Panc1 (cell line): ENCODE results near the gene CYP11A1. TPM values are rescaled to one million over a fixed set of nuclear protein-coding genes. Genes with fewer than 3 reads are reported as not detected.
"Not testable (repeated sequence)": the region's sequence is repeated elsewhere in the genome, so short reads cannot be mapped to it uniquely, and the experiment has no call there.

Experiments used
- ATAC-seq: fragments of 200-7000 bp; cut with Tn5 transposase; 2 replicates; pipeline ENCODE4 v1.9.1; 2020; ENCODE audit warnings: mild to moderate bottlenecking, moderate library complexity
- BruUV-seq: library from RNA; stranded (reverse); fragments of 400-500 nt; replicated peaks from 2 replicates; lab custom pipeline; 2021; lab: Mats Ljungman, UMichigan
- CTCF ChIA-PET: fragments of 300-600 bp; sonication (Branson Sonifier 250); formaldehyde crosslinking; loops from one replicate; lab custom pipeline; 2022; ENCODE audit warnings: antibody characterized with exemption; lab: Charles Lee
- POLR2A ChIA-PET: fragments of 300-600 bp; sonication (Branson Sonifier 250); formaldehyde crosslinking; loops from one replicate; lab custom pipeline; 2022; ENCODE audit warnings: antibody characterized with exemption; lab: Charles Lee
- DNase-seq: peaks from one replicate; pipeline ENCODE4 v3.0.0-alpha.2; 2010; ENCODE audit warnings: low read depth, low spot score
- H3K27ac ChIP-seq: 2 replicates; pipeline ENCODE4 v1.5.1; 2011; ENCODE audit warnings: mild to moderate bottlenecking, low read length, inconsistent platforms
- H3K27me3 ChIP-seq: fragments of 200-500 bp; sonication (Bioruptor generic); 2 replicates; pipeline ENCODE4 v1.6.0; 2014; ENCODE audit warnings: low read length, inconsistent platforms; ENCODE audit not compliant: control insufficient read depth, insufficient read depth
- H3K36me3 ChIP-seq: fragments of 200-500 bp; sonication (Bioruptor generic); 2 replicates; pipeline ENCODE4 v1.5.1; 2014; ENCODE audit warnings: inconsistent platforms, mild to moderate bottlenecking, low read length, moderate library complexity; ENCODE audit not compliant: control insufficient read depth, insufficient read depth
- H3K4me1 ChIP-seq: 2 replicates; pipeline ENCODE4 v1.5.1; 2011; ENCODE audit warnings: inconsistent platforms, mild to moderate bottlenecking, low read length, moderate library complexity; ENCODE audit not compliant: control insufficient read depth, insufficient read depth
- H3K4me3 ChIP-seq, 2 experiments: 2 replicates each; pipeline ENCODE4 v1.5.1; 2011 to 2012; ENCODE audit warnings: low read depth in 2 of 2, low read length in 2 of 2, mild to moderate bottlenecking in 2 of 2, inconsistent platforms in 1 of 2, moderate library complexity in 1 of 2
- H3K9me3 ChIP-seq: fragments of 200-500 bp; sonication (Bioruptor generic); 2 replicates; pipeline ENCODE4 v1.5.1; 2014; ENCODE audit warnings: low read depth, mild to moderate bottlenecking, inconsistent platforms, low read length, moderate library complexity; ENCODE audit not compliant: control insufficient read depth, insufficient read depth
- CTCF ChIP-seq: fragments of 450-650 bp; IDR thresholded peaks from 2 replicates; pipeline ENCODE4 v1.5.1; 2017; ENCODE audit warnings: mild to moderate bottlenecking
- POLR2AphosphoS5 ChIP-seq: IDR thresholded peaks from 2 replicates; pipeline ENCODE4 v1.6.1; 2012; ENCODE audit warnings: mild to moderate bottlenecking, low read depth, low read length, moderate library complexity
- REST ChIP-seq, 2 experiments: IDR thresholded peaks; 2 replicates each; pipeline ENCODE4 v1.6.1; 2011 to 2012; ENCODE audit warnings: low read depth in 2 of 2, control low read depth in 1 of 2, low read length in 1 of 2, mild to moderate bottlenecking in 1 of 2, moderate library complexity in 1 of 2; ENCODE audit not compliant: insufficient read depth in 1 of 2
- SIN3A ChIP-seq: IDR thresholded peaks from 2 replicates; pipeline ENCODE4 v1.6.1; 2012; ENCODE audit warnings: low read depth, mild to moderate bottlenecking, low read length, moderate library complexity, borderline replicate concordance; ENCODE audit not compliant: insufficient read depth
- TCF7L2 ChIP-seq: IDR thresholded peaks from 2 replicates; pipeline ENCODE4 v1.6.1; 2011; ENCODE audit warnings: mild to moderate bottlenecking, low read depth, low read length, inconsistent platforms
- in situ Hi-C: cut with HindIII; loops from 2 replicates; pipeline ENCODE4 v1.10.0; 2016; ENCODE audit warnings: low sequenced_read_pairs, low pct_unique_long_range_greater_than_20kb
- intact Hi-C: fragments of 100-400 bp; cut with micrococcal nuclease; formaldehyde crosslinking; loops from one replicate; pipeline ENCODE4 v1.10.0; 2022; ENCODE audit not compliant: unreplicated experiment
- total RNA-seq: library from RNA; stranded (reverse); gene quantifications from one replicate; pipeline ENCODE4 v1.2.1, GENCODE V29; 2021; ENCODE audit not compliant: unreplicated experiment

Gene CYP11A1
- total RNA-seq, 1 experiment from 2014 or later, result 0.57 TPM

- BruUV-seq, CTCF ChIA-PET, POLR2A ChIA-PET, H3K27ac ChIP-seq, intact Hi-C loops, in situ Hi-C loops, H3K9me3 ChIP-seq, ATAC-seq, H3K4me1 ChIP-seq, H3K36me3 ChIP-seq, H3K27me3 ChIP-seq, DNase-seq, H3K4me3 ChIP-seq: not testable (repeated sequence)
Observed at GRCh38 chr15:74353992-74354391, 13.5 kb downstream of the CYP11A1 start.

DNA sequence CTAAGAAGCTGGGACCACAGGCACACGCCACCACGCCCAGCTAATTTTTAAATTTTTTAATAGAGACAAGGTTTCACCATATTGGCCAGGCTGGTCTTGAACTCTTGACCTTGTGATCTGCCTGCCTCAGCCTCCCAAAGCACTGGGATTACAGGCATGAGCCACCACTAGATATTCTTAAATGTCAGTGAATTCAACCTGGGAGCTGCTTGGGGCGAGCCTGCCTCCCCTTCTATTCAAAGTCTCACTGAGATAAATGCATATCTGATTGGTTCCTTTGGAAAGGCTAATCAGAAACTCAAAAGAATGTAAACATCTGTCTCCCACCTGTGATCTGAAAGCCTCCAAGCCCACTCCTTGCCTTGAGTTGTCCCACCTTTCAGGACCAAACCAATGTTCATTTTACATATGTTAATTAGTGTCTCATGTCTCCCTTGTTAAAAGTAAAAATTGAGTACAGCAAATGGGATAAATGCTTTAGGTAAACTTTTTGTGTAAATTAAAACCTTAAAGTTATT, 15.0 kb downstream of the CYP11A1 start:
- in situ Hi-C loops (no loop called here), intact Hi-C loops (no loop called here)
- Histone ChIP-seq H3K4me3 (no peak overlapping the region), H3K27me3 (no peaks in the 10 kb centered on the region), H3K9me3 (no peaks in the 10 kb centered on the region), H3K4me1 (no peaks in the 10 kb centered on the region), H3K27ac (no peak overlapping the region), H3K36me3 (no peaks in the 10 kb centered on the region)
- CTCF ChIA-PET, result no interaction called here
- POLR2A ChIA-PET, result interaction anchor here (0.6 kb wide), 1 partner anchor 405 kb away, joined by 5 read pairs; no protein-coding TSS in a partner anchor
- TF ChIP-seq CTCF (no peak), POLR2AphosphoS5 (no peak), SIN3A (no peak), TCF7L2 (no peak), REST (IDR thresholded peaks at IDR 0.05; ENCODE audit: insufficient read depth in 1 of 2, low read depth in 2 of 2, low read length in 1 of 2) (no peak)
- ATAC-seq (no peak), DNase-seq (no peak)
- BruUV-seq, result no TSS peak

- CTCF ChIA-PET, result interaction anchor here (0.7 kb wide), 1 partner anchor 586 kb away, joined by 9 read pairs; the partner anchor contains the start of gene COX5A
- Histone ChIP-seq H3K27ac (no peak overlapping the region), H3K4me3 (no peak overlapping the region), H3K4me1 (no peaks in the 10 kb centered on the region), H3K9me3 (no peaks in the 10 kb centered on the region), H3K27me3 (no peaks in the 10 kb centered on the region), H3K36me3 (no peaks in the 10 kb centered on the region)
- ATAC-seq, result no peak
- intact Hi-C loops, result no loop called here
- TF ChIP-seq CTCF (no peak), TCF7L2 (no peak), REST (IDR thresholded peaks at IDR 0.05; ENCODE audit: insufficient read depth in 1 of 2, low read depth in 2 of 2, low read length in 1 of 2) (no peak), POLR2AphosphoS5 (no peak), SIN3A (no peak)
- no TSS peak for BruUV-seq
- POLR2A ChIA-PET, result no interaction called here
- in situ Hi-C loops, result no loop called here
- no peak for DNase-seq
Observed at GRCh38 chr15:74351670-74352069, 15.8 kb downstream of the CYP11A1 start.
